Transverse colon (tissue), 4 donors: ENCODE results near the gene HSPG2. TPM values are rescaled to one million over a fixed set of nuclear protein-coding genes. Genes with fewer than 3 reads are reported as not detected.
A peak's percentile ranks its signal among the peaks of the same experiment; 100 is the strongest.

ENCODE experiments used
- DNase-seq: peaks from one replicate; pipeline ENCODE4 v3.0.0-alpha.2; 2019
- H3K27ac ChIP-seq, 4 donors: fragments of 200-600 bp; sonication (generic); 2 replicates each; pipeline ENCODE4 v1.5.1; 2016 to 2018; ENCODE audit warnings: inconsistent platforms in 4 of 4
- H3K27me3 ChIP-seq: fragments of 200-600 bp; sonication (generic); 2 replicates; pipeline ENCODE4 v1.5.1; 2017; ENCODE audit warnings: inconsistent platforms
- H3K36me3 ChIP-seq, 4 donors: fragments of 200-600 bp; sonication (generic); 2 replicates each; pipeline ENCODE4 v1.5.1; 2017 to 2019; ENCODE audit warnings: inconsistent platforms in 4 of 4
- H3K4me1 ChIP-seq, 4 donors: fragments of 200-600 bp; sonication (generic); 2 replicates each; pipeline ENCODE4 v1.5.1; 2017 to 2020; ENCODE audit warnings: inconsistent platforms in 4 of 4
- H3K4me3 ChIP-seq, 4 donors: fragments of 200-600 bp; sonication (generic); 1 replicate in 1 of 4; 2 replicates in 3 of 4; pipeline versions ENCODE4 v1.5.1 to v1.6.1; 2017 to 2019; ENCODE audit warnings: inconsistent platforms in 4 of 4
- H3K9me3 ChIP-seq, 2 donors: fragments of 200-600 bp; sonication (generic); 2 replicates each; pipeline ENCODE4 v1.5.1; 2017 to 2019; ENCODE audit warnings: inconsistent platforms in 2 of 2
- EP300 ChIP-seq: sonication (generic); formaldehyde crosslinking; IDR thresholded peaks from one replicate; pipeline ENCODE4 v1.6.1; 2017; ENCODE audit warnings: antibody characterized with exemption, low read depth
- POLR2A ChIP-seq: fragments of 450-650 bp; IDR thresholded peaks from one replicate; pipeline ENCODE4 v1.6.1; 2016; ENCODE audit warnings: antibody characterized with exemption, mild to moderate bottlenecking, moderate library complexity
- POLR2AphosphoS5 ChIP-seq, 3 donors: sonication (generic); formaldehyde crosslinking; IDR thresholded peaks; one replicate each; pipeline ENCODE4 v1.6.1; 2016; ENCODE audit warnings: antibody characterized with exemption in 3 of 3
- WGBS, 2 donors: methylation state at CpG; one replicate each; pipeline ENCODE4 v1.1.5; 2018; ENCODE audit warnings: low coverage in 1 of 2; 5-methylcytosine and 5-hydroxymethylcytosine counted together
- in situ Hi-C, 4 donors: fragments of 200-750 bp; cut with MboI; loops; one replicate each; pipeline versions ENCODE4 v1.15.0 to v1.15.1; 2017; ENCODE audit warnings: low sequenced_read_pairs in 3 of 4, low pct_ligation_motif_present in 1 of 4, low pct_unique_long_range_greater_than_20kb in 1 of 4
- intact Hi-C: fragments of 100-400 bp; cut with DNase I; formaldehyde crosslinking; loops from one replicate; pipeline ENCODE4 v1.15.1; 2023; ENCODE audit warnings: low total_unique reads
- total RNA-seq, 4 donors: library from RNA; depleted of rRNA; stranded (reverse); fragments of >200 nt; gene quantifications; one replicate each; pipeline ENCODE4 v1.1.0, GENCODE V29; 2016
- TF ChIP-seq, protein P1 (sequence below), 5 experiments: fragments of 200-600 bp in 3 of 5; fragments of 450-650 bp in 2 of 5; sonication (generic) in 3 of 5; IDR thresholded peaks; 1 replicate in 2 of 5; 2 replicates in 3 of 5; pipeline ENCODE4 v1.5.1; 2016 to 2017; ENCODE audit warnings: antibody characterized with exemption in 5 of 5, inconsistent platforms in 3 of 5, mild to moderate bottlenecking in 2 of 5, moderate library complexity in 1 of 5

The HSPG2 gene
- total RNA-seq, 4 donors from 2014 or later, result 107 to 343 (median 228) TPM

DNA sequence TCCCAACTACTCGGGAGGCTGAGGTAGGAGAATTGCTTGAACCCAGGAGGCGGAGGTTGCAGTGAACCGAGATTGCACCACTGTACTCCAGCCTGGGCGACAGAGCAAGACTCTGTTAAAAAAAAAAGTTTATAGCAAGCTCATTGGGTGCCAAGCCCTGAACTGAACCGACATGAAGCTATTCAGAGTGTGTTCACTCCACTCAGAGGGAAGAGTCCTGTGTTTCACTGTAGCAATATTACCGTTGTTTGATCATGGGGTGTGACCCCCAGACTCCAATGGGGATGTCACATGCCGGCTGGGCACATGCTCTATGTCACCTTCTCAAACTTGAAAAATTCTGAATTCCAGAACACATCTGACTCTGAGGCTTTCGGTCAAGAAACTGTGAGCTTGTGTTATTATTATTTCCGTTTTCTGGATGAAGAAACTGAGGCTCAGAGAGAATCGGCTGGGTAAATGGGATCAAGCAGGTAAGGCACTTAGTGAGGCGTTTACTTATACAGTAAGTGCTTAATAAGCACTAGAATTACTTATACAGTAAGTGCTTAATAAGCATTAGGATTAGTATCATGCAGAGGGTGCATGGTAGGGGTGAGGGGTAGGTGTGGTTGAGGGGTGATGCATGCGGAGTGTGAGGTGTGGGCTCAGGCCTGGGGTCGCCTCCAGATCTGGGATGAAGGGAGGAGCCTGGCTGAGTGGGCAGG, 36.2 kb downstream of the HSPG2 start:
- Histone ChIP-seq H3K27ac (peak overlapping the region; percentile 74 to 98 (median 94)), H3K4me3 (no peak overlapping the region), H3K4me1 (peaks cover 88 to 98% (median 90%) of the 10 kb centered on the region in 4 donors), H3K9me3 (no peaks in the 10 kb centered on the region), H3K27me3 (no peaks in the 10 kb centered on the region), H3K36me3 (no peaks in the 10 kb centered on the region)
- TF ChIP-seq POLR2A (no peak), EP300 (no peak)
- in situ Hi-C loops (no loop called here), intact Hi-C loops (loop anchor here (5.0 kb wide), 1 partner anchor 36 kb away; the partner anchor contains the start of gene HSPG2)
- no peak for DNase-seq
- 51 to 83% methylated on average over 5 to 13 of the region's 13 CpGs for WGBS, 2 donors

DNA sequence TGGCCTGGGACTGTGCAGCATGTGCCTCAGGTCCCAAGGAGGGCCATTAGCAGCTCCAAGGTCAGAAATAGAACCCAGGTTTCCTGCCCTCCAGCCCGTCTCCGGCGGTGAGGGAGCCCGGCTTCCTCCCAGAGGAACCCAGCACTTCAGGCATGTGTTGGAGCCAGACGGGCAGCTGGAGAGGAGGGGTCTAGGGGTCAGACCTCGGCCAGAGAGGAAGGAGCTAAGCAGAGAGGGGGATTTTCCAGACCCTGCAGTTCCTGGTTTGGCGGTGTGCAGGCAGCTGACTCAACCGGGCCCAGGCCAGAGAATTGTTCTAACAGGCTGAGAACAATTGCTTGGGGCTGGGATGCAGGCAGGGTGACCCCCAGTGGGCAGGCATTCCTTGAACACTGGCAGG, 37.1 kb downstream of the HSPG2 start:
- WGBS, 2 donors, result 62% methylated on average over 7 of the region's 8 CpGs; no CpG with 5 or more reads in 1 of the 2 donors
- in situ Hi-C loops, result no loop called here
- Histone ChIP-seq H3K4me1 (peaks cover 82 to 98% (median 87%) of the 10 kb centered on the region in 4 donors), H3K4me3 (no peak overlapping the region), H3K9me3 (no peaks in the 10 kb centered on the region), H3K27me3 (no peaks in the 10 kb centered on the region), H3K36me3 (no peaks in the 10 kb centered on the region), H3K27ac (peak overlapping the region; percentile 74 to 98 (median 94))
- DNase-seq, result no peak
- TF ChIP-seq POLR2AphosphoS5 (IDR thresholded peaks at IDR 0.05) (no peak), EP300 (no peak), POLR2A (no peak)
- TF ChIP-seq, protein P1, sequence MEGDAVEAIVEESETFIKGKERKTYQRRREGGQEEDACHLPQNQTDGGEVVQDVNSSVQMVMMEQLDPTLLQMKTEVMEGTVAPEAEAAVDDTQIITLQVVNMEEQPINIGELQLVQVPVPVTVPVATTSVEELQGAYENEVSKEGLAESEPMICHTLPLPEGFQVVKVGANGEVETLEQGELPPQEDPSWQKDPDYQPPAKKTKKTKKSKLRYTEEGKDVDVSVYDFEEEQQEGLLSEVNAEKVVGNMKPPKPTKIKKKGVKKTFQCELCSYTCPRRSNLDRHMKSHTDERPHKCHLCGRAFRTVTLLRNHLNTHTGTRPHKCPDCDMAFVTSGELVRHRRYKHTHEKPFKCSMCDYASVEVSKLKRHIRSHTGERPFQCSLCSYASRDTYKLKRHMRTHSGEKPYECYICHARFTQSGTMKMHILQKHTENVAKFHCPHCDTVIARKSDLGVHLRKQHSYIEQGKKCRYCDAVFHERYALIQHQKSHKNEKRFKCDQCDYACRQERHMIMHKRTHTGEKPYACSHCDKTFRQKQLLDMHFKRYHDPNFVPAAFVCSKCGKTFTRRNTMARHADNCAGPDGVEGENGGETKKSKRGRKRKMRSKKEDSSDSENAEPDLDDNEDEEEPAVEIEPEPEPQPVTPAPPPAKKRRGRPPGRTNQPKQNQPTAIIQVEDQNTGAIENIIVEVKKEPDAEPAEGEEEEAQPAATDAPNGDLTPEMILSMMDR (IDR thresholded peaks at IDR 0.05), result no peak
- intact Hi-C loops, result loop anchor here (5.0 kb wide), 1 partner anchor 37 kb away; the partner anchor contains the start of gene HSPG2

DNA sequence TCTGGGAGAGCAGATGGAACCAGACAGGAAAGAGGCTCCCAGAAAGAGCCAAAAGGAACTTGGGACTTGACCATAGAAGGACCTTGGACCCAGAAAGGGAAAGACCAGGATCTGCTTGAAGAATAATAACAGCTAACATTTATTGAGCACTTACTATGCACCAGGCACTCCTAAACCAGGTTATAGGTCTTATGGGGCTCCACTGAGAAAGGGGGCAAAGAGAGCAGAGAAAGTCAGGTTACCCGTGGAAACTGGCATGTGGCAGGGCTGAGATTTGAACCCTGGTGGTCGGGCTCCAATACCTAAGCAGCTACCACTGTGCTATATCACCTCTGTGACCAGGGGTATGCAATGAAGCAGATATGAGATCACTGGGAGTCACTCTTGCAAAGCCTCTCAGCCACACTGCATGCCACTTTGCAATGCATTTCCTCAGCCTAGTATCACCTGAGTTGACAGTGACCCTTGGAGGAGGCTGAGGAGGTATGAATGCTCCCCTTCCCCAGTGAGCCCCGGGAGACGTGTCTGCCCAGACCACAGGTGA, 37.8 kb downstream of the HSPG2 start:
- Histone ChIP-seq H3K27me3 (no peaks in the 10 kb centered on the region), H3K36me3 (no peaks in the 10 kb centered on the region), H3K27ac (peak overlapping the region; percentile 74 to 98 (median 94)), H3K9me3 (no peaks in the 10 kb centered on the region), H3K4me1 (peaks cover 78 to 93% (median 83%) of the 10 kb centered on the region in 4 donors), H3K4me3 (no peak overlapping the region)
- 83% methylated on average over 4 of the region's 4 CpGs; no CpG with 5 or more reads in 1 of the 2 donors for WGBS, 2 donors
- intact Hi-C loops, result no loop called here
- no peak for DNase-seq
- in situ Hi-C loops, result no loop called here
- no peak for TF ChIP-seq EP300
- no peak for TF ChIP-seq POLR2A
- TF ChIP-seq POLR2AphosphoS5 (IDR thresholded peaks at IDR 0.05), result no peak
- TF ChIP-seq, protein P1 (IDR thresholded peaks at IDR 0.05), result no peak

DNA sequence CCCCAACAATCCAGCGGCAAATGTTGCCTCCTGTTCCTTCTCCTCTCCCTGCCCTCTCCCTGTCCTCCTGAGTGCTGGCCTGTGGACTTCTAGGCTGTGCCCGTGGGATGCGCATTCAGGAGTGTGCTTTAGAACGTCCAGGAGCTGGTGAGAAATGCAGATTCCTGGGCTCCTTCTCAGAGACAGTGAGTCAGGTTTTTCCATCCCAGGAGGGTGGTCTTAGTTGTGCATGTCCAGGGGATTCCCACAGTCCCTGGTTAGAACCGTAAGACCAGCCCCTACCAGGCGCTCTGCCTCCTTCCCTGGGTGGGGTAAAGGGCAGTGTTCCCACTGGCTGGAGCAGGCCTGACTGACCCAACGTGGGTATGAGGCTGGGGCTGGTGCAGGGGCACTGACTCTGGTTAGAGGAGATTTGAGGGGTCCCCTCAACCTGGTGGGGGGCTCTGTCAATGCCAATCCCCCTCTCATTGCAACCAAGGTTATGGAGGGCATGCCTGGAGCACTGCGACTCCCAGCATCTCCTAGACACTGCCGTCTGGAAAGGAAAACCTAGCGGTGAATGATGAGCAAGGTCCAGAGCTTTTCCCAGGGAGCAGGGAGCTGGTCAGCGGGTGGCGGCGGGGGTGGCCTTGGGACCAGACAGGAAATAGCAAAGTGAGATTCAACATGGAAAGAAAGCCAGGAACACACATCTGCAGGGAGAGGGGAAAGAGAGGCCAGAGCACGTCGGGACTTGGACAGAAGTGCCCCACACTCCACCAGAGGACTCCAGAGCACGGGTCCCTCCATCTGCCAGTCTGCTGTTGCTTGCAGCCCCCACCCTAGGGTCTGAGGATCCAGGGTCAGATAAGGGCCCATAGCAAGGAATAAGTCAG, 38.5 kb downstream of the HSPG2 start:
- Histone ChIP-seq H3K4me1 (peaks cover 73 to 85% (median 77%) of the 10 kb centered on the region in 4 donors), H3K27ac (peak overlapping the region; percentile 74 to 98 (median 94)), H3K27me3 (no peaks in the 10 kb centered on the region), H3K36me3 (no peaks in the 10 kb centered on the region), H3K4me3 (no peak overlapping the region), H3K9me3 (no peaks in the 10 kb centered on the region)
- in situ Hi-C loops, result no loop called here
- TF ChIP-seq POLR2AphosphoS5 (IDR thresholded peaks at IDR 0.05), result no peak
- TF ChIP-seq, protein P1 (IDR thresholded peaks at IDR 0.05), result no peak
- no peak for DNase-seq
- 67 to 70% methylated on average over 8 to 16 of the region's 16 CpGs for WGBS, 2 donors
- intact Hi-C loops, result no loop called here
